HCT116 (cell line): ENCODE measurements around the gene CERS6. TPM values are rescaled to one million over a fixed set of nuclear protein-coding genes. Genes with fewer than 3 reads are reported as not detected.

Experiments used
- ATAC-seq: fragments of 200-7000 bp; cut with Tn5 transposase; 2 replicates; pipeline ENCODE4 v1.9.1; 2020; ENCODE audit warnings: mild to moderate bottlenecking, moderate library complexity
- BruUV-seq: library from RNA; stranded (reverse); fragments of 400-500 nt; replicated peaks from 2 replicates; lab custom pipeline; 2021; lab: Mats Ljungman, UMichigan
- CTCF ChIA-PET: fragments of 300-600 bp; sonication (Branson Sonifier 250); formaldehyde crosslinking; loops from one replicate; lab custom pipeline; 2021; ENCODE audit warnings: antibody characterized with exemption; lab: Charles Lee
- POLR2A ChIA-PET: fragments of 300-600, 350-600 bp; sonication (Branson Sonifier 250); formaldehyde crosslinking; loops from one replicate; lab custom pipeline; 2021; ENCODE audit warnings: antibody characterized with exemption; lab: Charles Lee
- RAD21 ChIA-PET, 2 experiments: fragments of 300-600 bp; sonication (Branson Sonifier 250); formaldehyde crosslinking; loops; one replicate each; lab custom pipeline; 2023; ENCODE audit warnings: low total read pairs in 2 of 2; ENCODE audit not compliant: uncharacterized antibody in 2 of 2, unreplicated experiment in 2 of 2, low non-redundant PET in 1 of 2; lab: Charles Lee
- DNase-seq: peaks from one replicate; pipeline ENCODE4 v3.0.0-alpha.2; 2010; ENCODE audit warnings: low read depth, low spot score
- H2AFZ ChIP-seq: fragments of 200-600 bp; shearing (Covaris generic), sonication (generic); 2 replicates; pipeline ENCODE4 v1.6.1; 2017; ENCODE audit warnings: low read depth, mixed run types, mixed read lengths, antibody characterized with exemption, low read length; ENCODE audit not compliant: poor library complexity, severe bottlenecking
- H3K27ac ChIP-seq: 2 replicates; pipeline ENCODE4 v1.5.1; 2012; ENCODE audit warnings: low read depth, low read length
- H3K27me3 ChIP-seq: fragments of 200-600 bp; sonication (generic); 2 replicates; pipeline ENCODE4 v1.6.1; 2016; ENCODE audit warnings: mixed run types, low read length, mixed read lengths; ENCODE audit not compliant: insufficient read depth
- H3K36me3 ChIP-seq, 2 experiments: fragments of 200-500 bp in 1 of 2; fragments of 200-600 bp in 1 of 2; sonication (Bioruptor generic) in 1 of 2; sonication (generic) in 1 of 2; 2 replicates each; pipeline versions ENCODE4 v1.5.1 to v1.6.1; 2014 to 2016; ENCODE audit warnings: low read length in 2 of 2, inconsistent platforms in 1 of 2, mixed read lengths in 1 of 2, mixed run types in 1 of 2; ENCODE audit not compliant: insufficient read depth in 2 of 2, control insufficient read depth in 1 of 2
- H3K4me1 ChIP-seq, 2 experiments: fragments of 200-600 bp in 1 of 2; sonication (generic) in 1 of 2; 2 replicates each; pipeline versions ENCODE4 v1.5.1 to v1.6.1; 2012 to 2017; ENCODE audit warnings: low read length in 2 of 2, inconsistent platforms in 1 of 2, mild to moderate bottlenecking in 1 of 2, mixed read lengths in 1 of 2, mixed run types in 1 of 2, moderate library complexity in 1 of 2; ENCODE audit not compliant: insufficient read depth in 2 of 2, control insufficient read depth in 1 of 2
- H3K4me2 ChIP-seq: fragments of 200-600 bp; sonication (generic); 2 replicates; pipeline ENCODE4 v1.6.1; 2017; ENCODE audit warnings: mixed run types, low read length, mixed read lengths
- H3K4me3 ChIP-seq, 2 experiments: fragments of 200-600 bp in 1 of 2; sonication (generic) in 1 of 2; replicated peaks in 1 of 2; 2 replicates each; pipeline ENCODE4 v1.5.1; 2011 to 2016; ENCODE audit warnings: low read length in 2 of 2, control low read depth in 1 of 2, low read depth in 1 of 2, mild to moderate bottlenecking in 1 of 2, mixed read lengths in 1 of 2, mixed run types in 1 of 2
- H3K79me2 ChIP-seq: fragments of 200-600 bp; sonication (generic); 2 replicates; pipeline ENCODE4 v1.6.1; 2017; ENCODE audit warnings: mild to moderate bottlenecking, mixed run types, low read length, moderate library complexity, mixed read lengths; ENCODE audit not compliant: insufficient read depth
- H3K9ac ChIP-seq: fragments of 200-600 bp; sonication (generic); 2 replicates; pipeline ENCODE4 v1.6.1; 2016; ENCODE audit warnings: low read length, mixed read lengths
- H3K9me2 ChIP-seq: fragments of 200-600 bp; sonication (generic), shearing (Covaris generic); 2 replicates; pipeline ENCODE4 v1.6.1; 2017; ENCODE audit warnings: mixed run types, mild to moderate bottlenecking, moderate library complexity; ENCODE audit not compliant: insufficient read depth
- H3K9me3 ChIP-seq, 2 experiments: fragments of 200-500 bp in 1 of 2; fragments of 200-600 bp in 1 of 2; sonication (Bioruptor generic) in 1 of 2; sonication (generic) in 1 of 2; 2 replicates each; pipeline ENCODE4 v1.6.1; 2014 to 2017; ENCODE audit warnings: low read length in 2 of 2, mixed read lengths in 2 of 2, inconsistent platforms in 1 of 2, low read depth in 1 of 2, mild to moderate bottlenecking in 1 of 2, mixed run types in 1 of 2, moderate library complexity in 1 of 2; ENCODE audit not compliant: control insufficient read depth in 1 of 2, insufficient read depth in 1 of 2
- H4K20me1 ChIP-seq: fragments of 200-600 bp; sonication (generic), shearing (Covaris generic); 2 replicates; pipeline ENCODE4 v1.6.1; 2017; ENCODE audit warnings: mixed run types, mild to moderate bottlenecking, moderate library complexity; ENCODE audit not compliant: insufficient read depth
- CBX3 ChIP-seq: IDR thresholded peaks from 2 replicates; pipeline ENCODE4 v1.6.1; 2012; ENCODE audit warnings: low read depth
- CEBPB ChIP-seq: IDR thresholded peaks from 2 replicates; pipeline ENCODE4 v1.6.1; 2012; ENCODE audit warnings: low read depth
- EGR1 ChIP-seq: IDR thresholded peaks from 2 replicates; pipeline ENCODE4 v1.6.1; 2012; ENCODE audit warnings: low read depth
- ELF1 ChIP-seq: IDR thresholded peaks from 2 replicates; pipeline ENCODE4 v1.6.1; 2012; ENCODE audit warnings: low read depth, borderline replicate concordance
- EZH2phosphoT487 ChIP-seq: fragments of 200-600 bp; IDR thresholded peaks from 2 replicates; pipeline ENCODE4 v1.6.1; 2018; ENCODE audit warnings: antibody characterized with exemption, borderline replicate concordance
- JUND ChIP-seq: IDR thresholded peaks from 2 replicates; pipeline ENCODE4 v1.6.1; 2012
- MAX ChIP-seq: IDR thresholded peaks from 2 replicates; pipeline ENCODE4 v1.6.1; 2012
- POLR2A ChIP-seq: IDR thresholded peaks from 2 replicates; pipeline ENCODE4 v1.7.0; 2011; ENCODE audit warnings: borderline replicate concordance; ENCODE audit not compliant: insufficient read depth, insufficient read length; ENCODE audit errors: extremely low read depth
- SP1 ChIP-seq: IDR thresholded peaks from 2 replicates; pipeline ENCODE4 v1.6.1; 2012; ENCODE audit warnings: low read depth
- SRF ChIP-seq: IDR thresholded peaks from 2 replicates; pipeline ENCODE4 v1.6.1; 2012; ENCODE audit warnings: low read depth
- intact Hi-C: fragments of 100-400 bp; cut with micrococcal nuclease; formaldehyde crosslinking; loops from 2 replicates; pipeline ENCODE4 v1.10.0; 2022
- total RNA-seq: library from RNA; stranded (reverse); gene quantifications from one replicate; pipeline ENCODE4 v1.2.1, GENCODE V29; 2021; ENCODE audit not compliant: unreplicated experiment

CERS6 gene
- total RNA-seq, 1 experiment from 2014 or later = 37.0 TPM

DNA sequence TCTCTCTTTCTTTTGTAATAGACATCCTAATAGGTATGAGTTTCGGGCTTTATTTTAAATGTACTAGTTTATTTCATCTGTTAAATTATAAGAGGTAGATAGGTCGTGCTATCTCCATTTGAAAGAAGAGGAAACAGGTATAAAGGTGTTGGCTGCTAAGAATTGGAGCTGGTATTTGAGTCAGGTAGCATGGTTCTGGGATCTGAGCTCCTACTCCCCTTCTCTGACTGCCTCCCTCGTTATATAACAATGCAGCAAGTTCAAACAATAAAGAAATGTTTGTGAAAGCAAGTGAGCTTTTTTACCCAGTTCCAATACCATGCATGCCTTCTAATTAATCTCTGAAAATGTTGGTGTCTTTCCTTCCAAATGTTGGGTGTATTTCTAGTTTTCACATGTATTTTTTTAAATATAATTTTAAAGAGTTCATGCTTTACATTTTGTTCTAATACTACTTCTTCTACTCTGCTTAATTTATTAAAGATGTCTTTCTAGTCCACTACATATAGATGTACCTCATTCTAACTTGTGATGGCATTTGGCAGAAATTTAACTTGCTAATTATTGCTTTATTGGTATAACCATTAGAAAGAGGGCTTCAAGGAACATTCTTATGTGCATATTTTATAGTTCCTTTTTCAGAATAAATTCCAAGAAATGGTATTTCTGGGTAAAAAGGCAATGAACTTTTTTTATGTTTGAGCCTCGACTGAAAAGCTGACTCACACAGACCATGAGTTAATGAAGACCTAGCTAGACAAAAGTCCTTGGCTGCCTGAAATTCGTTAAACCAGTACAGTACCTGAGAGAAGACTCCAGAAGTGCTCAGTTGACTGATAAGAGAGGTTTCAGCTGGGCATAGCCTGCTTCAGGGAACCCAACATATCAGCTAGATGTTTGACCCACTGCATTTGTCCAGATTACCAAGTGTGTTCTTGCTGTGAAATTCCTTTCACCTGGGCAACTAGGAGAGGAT is 133.5 kb downstream of the CERS6 start:
- Histone ChIP-seq H3K36me3 (no peaks in the 10 kb centered on the region), H3K9me3 (no peaks in the 10 kb centered on the region), H3K9ac (no peak overlapping the region), H2AFZ (no peak overlapping the region), H3K27ac (no peak overlapping the region), H3K4me1 (peaks cover 0 to under 1% of the 10 kb centered on the region in 2 experiments; a peak in 2 of 4 replicates), H3K27me3 (no peaks in the 10 kb centered on the region), H3K4me2 (no peak overlapping the region), H3K79me2 (peaks cover 10% of the 10 kb centered on the region; the same call in 1 of the 2 replicates), H4K20me1 (peaks cover 1% of the 10 kb centered on the region; the same call in 1 of the 2 replicates), H3K9me2 (no peaks in the 10 kb centered on the region), H3K4me3 (no peak overlapping the region)
- DNase-seq (no peak), ATAC-seq (no peak)
- CTCF ChIA-PET = no interaction called here
- RAD21 ChIA-PET = no interaction called here
- intact Hi-C loops = no loop called here
- POLR2A ChIA-PET = no interaction called here
- TF ChIP-seq SP1 (no peak), CEBPB (no peak), ELF1 (no peak), JUND (no peak), SRF (no peak), MAX (no peak), EGR1 (no peak), POLR2A (no peak), CBX3 (no peak), EZH2phosphoT487 (no peak)
- no TSS peak for BruUV-seq
